HepG2 (cell line): ENCODE measurements around the gene PCNX1. TPM values are rescaled to one million over a fixed set of nuclear protein-coding genes. Genes with fewer than 3 reads are reported as not detected.
"Not testable (repeated sequence)": the region's sequence is repeated elsewhere in the genome, so short reads cannot be mapped to it uniquely, and the experiment has no call there.

ENCODE experiments used
- ATAC-seq: fragments of 200-7000 bp; cut with Tn5 transposase; 3 replicates; pipeline ENCODE4 v1.9.1; 2020; ENCODE audit warnings: mild to moderate bottlenecking, moderate library complexity
- BruUV-seq: library from RNA; stranded (reverse); fragments of 400-500 nt; replicated peaks from 2 replicates; lab custom pipeline; 2021; lab: Mats Ljungman, UMichigan
- CTCF ChIA-PET: fragments of 300-600 bp; formaldehyde crosslinking; extraction: SDS; loops from one replicate; lab custom pipeline; 2021; ENCODE audit warnings: low total read pairs, inconsistent platforms, low intra/inter-chr PET ratio; lab: Yijun Ruan, JAX
- POLR2A ChIA-PET: fragments of 350-600 bp; sonication (Branson Sonifier 250); formaldehyde crosslinking; loops from one replicate; lab custom pipeline; 2020; ENCODE audit warnings: antibody characterized with exemption, inconsistent platforms; lab: Yijun Ruan, JAX
- DNase-seq: peaks from one replicate; pipeline ENCODE4 v3.0.0-alpha.2; 2015; ENCODE audit warnings: low spot score
- FAIRE-seq: peaks from 3 replicates; lab custom pipeline; 2011; peaks lifted over from hg19 to GRCh38; lab: Jason Lieb, UNC
- H2AFZ ChIP-seq: one replicate; pipeline ENCODE4 v1.6.1; 2011; ENCODE audit warnings: low read length, inconsistent platforms
- H3K27ac ChIP-seq: fragments of 300-600 bp; 3 replicates; pipeline ENCODE4 v1.8.0; 2011; ENCODE audit warnings: mixed run types, mild to moderate bottlenecking, mixed read lengths, low read length, inconsistent platforms; ENCODE audit not compliant: insufficient read depth; ENCODE audit errors: extremely low read length
- H3K27me3 ChIP-seq, 2 experiments: fragments of 200-600 bp in 1 of 2; 2 replicates in 1 of 2; 3 replicates in 1 of 2; pipeline versions ENCODE4 v1.6.0 to v1.8.0; 2011; ENCODE audit warnings: low read length in 2 of 2, mild to moderate bottlenecking in 2 of 2, moderate library complexity in 2 of 2, inconsistent platforms in 1 of 2; ENCODE audit not compliant: insufficient read depth in 2 of 2, control insufficient read depth in 1 of 2
- H3K36me3 ChIP-seq, 2 experiments: fragments of 200-600 bp in 1 of 2; replicated peaks in 1 of 2; 2 replicates in 1 of 2; 3 replicates in 1 of 2; pipeline versions ENCODE4 v1.5.1 to v1.8.0; 2011; ENCODE audit warnings: low read length in 2 of 2, inconsistent platforms in 1 of 2; ENCODE audit not compliant: insufficient read depth in 2 of 2, control insufficient read depth in 1 of 2
- H3K4me1 ChIP-seq: 2 replicates; pipeline ENCODE4 v1.5.1; 2012; ENCODE audit warnings: low read length, inconsistent platforms; ENCODE audit not compliant: insufficient read depth
- H3K4me2 ChIP-seq: 2 replicates; pipeline ENCODE4 v1.6.0; 2011; ENCODE audit warnings: low read depth, low read length, inconsistent platforms
- H3K4me3 ChIP-seq, 3 experiments: fragments of 200-600 bp in 1 of 3; sonication (generic), shearing (Covaris generic) in 1 of 3; replicated peaks in 1 of 3; 2 replicates each; pipeline ENCODE4 v1.5.1; 2011 to 2016; ENCODE audit warnings: low read length in 3 of 3, inconsistent platforms in 2 of 3, low read depth in 2 of 3, mild to moderate bottlenecking in 2 of 3, control low read depth in 1 of 3, mixed read lengths in 1 of 3; ENCODE audit not compliant: insufficient read depth in 1 of 3
- H3K79me2 ChIP-seq: one replicate; pipeline ENCODE4 v1.6.1; 2011; ENCODE audit warnings: low read length, inconsistent platforms; ENCODE audit not compliant: insufficient read depth
- H3K9ac ChIP-seq: 2 replicates; pipeline ENCODE4 v1.6.0; 2011; ENCODE audit warnings: mild to moderate bottlenecking, low read depth, low read length, inconsistent platforms; ENCODE audit not compliant: insufficient read depth
- H3K9me3 ChIP-seq: 2 replicates; pipeline ENCODE4 v1.5.1; 2012; ENCODE audit warnings: mild to moderate bottlenecking, low read length
- H4K20me1 ChIP-seq: 2 replicates; pipeline ENCODE4 v1.6.0; 2011; ENCODE audit warnings: inconsistent platforms, mild to moderate bottlenecking, low read length, moderate library complexity; ENCODE audit not compliant: insufficient read depth
- MEIS2 ChIP-seq: sonication (generic); formaldehyde crosslinking; IDR thresholded peaks from 2 replicates; pipeline ENCODE4 v1.9.0; 2021; ENCODE audit warnings: mild to moderate bottlenecking, missing genetic modification reagents
- RARG ChIP-seq: sonication (generic); formaldehyde crosslinking; IDR thresholded peaks from 2 replicates; pipeline ENCODE4 v1.4.0; 2020; ENCODE audit warnings: low read depth, mild to moderate bottlenecking, missing genetic modification reagents
- ZFP82 ChIP-seq: sonication (generic); formaldehyde crosslinking; IDR thresholded peaks from 2 replicates; pipeline ENCODE4 v1.5.1; 2020; ENCODE audit warnings: mild to moderate bottlenecking, missing genetic modification reagents, borderline replicate concordance
- ZNF354B ChIP-seq: sonication (generic); formaldehyde crosslinking; IDR thresholded peaks from 2 replicates; pipeline ENCODE4 v1.8.0; 2022; ENCODE audit warnings: mild to moderate bottlenecking, missing genetic modification reagents
- ZNF747 ChIP-seq: sonication (generic); formaldehyde crosslinking; IDR thresholded peaks from 2 replicates; pipeline ENCODE4 v1.8.1; 2023; ENCODE audit warnings: missing genetic modification reagents, mild to moderate bottlenecking, borderline replicate concordance
- ZNF792 ChIP-seq: IDR thresholded peaks from 2 replicates; pipeline ENCODE4 v1.6.1; 2016
- WGBS: methylation state at CpG from one replicate; pipeline ENCODE4 v1.1.6; 2017; ENCODE audit warnings: low lambda C conversion rate; 5-methylcytosine and 5-hydroxymethylcytosine counted together
- in situ Hi-C: cut with HindIII; loops from 2 replicates; pipeline ENCODE4 v1.10.0; 2017; ENCODE audit warnings: low pct_unique_long_range_greater_than_20kb; ENCODE audit not compliant: extremely low pct_ligation_motif_present
- intact Hi-C: fragments of 100-400 bp; cut with micrococcal nuclease; formaldehyde crosslinking; loops from one replicate; pipeline ENCODE4 v1.10.0; 2022; ENCODE audit not compliant: unreplicated experiment
- polyA plus RNA-seq, 8 experiments: library from polyadenylated mRNA; depleted of rRNA in 3 of 8; stranded (reverse) in 7 of 8; unstranded in 1 of 8; fragments of >200 nt; fragmentation: Illumina TruSeq in 4 of 8; extraction: Trizol in 4 of 8; gene quantifications; 2 replicates each; pipeline versions ENCODE4 v1.2.1 to v1.2.3, GENCODE V29; 2011 to 2016; ENCODE audit warnings: low read depth in 4 of 8, missing spikeins in 1 of 8, mixed read lengths in 1 of 8; ENCODE audit not compliant: insufficient read depth in 1 of 8
- total RNA-seq, 5 experiments: library from RNA; depleted of rRNA; stranded (reverse); fragments of >200 nt; fragmentation: Illumina TruSeq; extraction: Trizol; gene quantifications; 2 replicates each; pipeline ENCODE4 v1.2.3, GENCODE V29; 2016; ENCODE audit warnings: low read depth in 1 of 5
- TF ChIP-seq, protein P1 (sequence below): IDR thresholded peaks from 2 replicates; pipeline ENCODE4 v1.6.1; 2016
- TF ChIP-seq, protein P2 (sequence below): IDR thresholded peaks from 2 replicates; pipeline ENCODE4 v1.6.1; 2012; ENCODE audit warnings: low read length, improper control_type of control experiment
- TF ChIP-seq, protein P3 (sequence below): IDR thresholded peaks from 2 replicates; pipeline ENCODE4 v1.6.1; 2016; ENCODE audit warnings: mild to moderate bottlenecking, missing biosample characterization, missing genetic modification reagents
- TF ChIP-seq, protein P4 (sequence below): fragments of 450-650 bp; IDR thresholded peaks from 2 replicates; pipeline ENCODE4 v1.6.1; 2017; ENCODE audit warnings: mild to moderate bottlenecking

The PCNX1 gene
- total and polyA plus RNA-seq, 2 of the 13 experiments (the other 11 are each of a cell fraction or from before 2014, with no cell fraction given) = 24.9 to 30.3 TPM

DNA sequence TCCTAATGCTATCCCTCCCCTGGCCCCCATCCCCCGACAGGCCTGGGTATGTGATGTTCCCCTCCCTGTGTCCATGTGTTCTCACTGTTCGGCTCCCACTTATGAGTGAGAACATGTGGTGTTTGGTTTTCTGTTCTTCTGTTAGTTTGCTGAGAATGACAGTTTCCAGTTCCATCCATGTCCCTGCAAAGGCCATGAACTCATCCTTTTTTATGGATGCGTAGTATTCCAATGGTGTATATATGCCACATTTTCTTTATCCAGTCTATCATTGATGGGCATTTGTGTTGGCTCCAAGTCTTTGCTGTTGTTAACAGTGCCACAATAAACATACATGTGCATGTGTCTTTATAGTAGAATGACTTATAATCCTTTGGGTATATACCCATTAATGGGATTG lies 157.5 kb downstream of the PCNX1 start:
- H3K27me3 ChIP-seq, H3K27ac ChIP-seq, H3K4me3 ChIP-seq, H2AFZ ChIP-seq, ATAC-seq, H3K4me2 ChIP-seq, H4K20me1 ChIP-seq, CTCF ChIA-PET, POLR2A ChIA-PET, in situ Hi-C loops, H3K9me3 ChIP-seq, H3K79me2 ChIP-seq, FAIRE-seq, intact Hi-C loops, H3K9ac ChIP-seq, DNase-seq, H3K4me1 ChIP-seq, BruUV-seq: not testable (repeated sequence)
- 97% methylated on average over 3 of the region's 3 CpGs for WGBS
- H3K36me3 ChIP-seq = peaks cover 8 to 25% of the 10 kb centered on the region in 2 experiments

DNA sequence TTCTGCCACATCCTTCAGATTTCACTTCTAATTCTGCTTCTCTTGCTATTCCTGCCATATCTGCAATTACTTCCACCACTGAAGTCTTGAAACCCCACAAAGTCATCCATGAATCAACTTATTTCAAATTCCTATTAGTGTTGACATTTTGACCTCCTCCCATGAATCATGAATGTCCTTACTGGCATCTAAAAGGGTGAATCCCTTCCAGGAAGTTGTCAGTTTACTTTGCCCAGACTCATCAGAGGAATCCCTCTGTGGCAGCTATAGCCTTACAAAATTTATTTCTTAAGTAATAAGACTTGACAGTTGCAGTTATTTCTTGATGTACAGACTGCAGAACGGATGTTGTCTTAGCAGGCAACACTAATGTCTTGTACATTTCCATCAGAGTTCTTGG lies 162.9 kb downstream of the PCNX1 start:
- no peak overlapping the region for H3K4me2 ChIP-seq
- no peak overlapping the region for H3K27ac ChIP-seq
- no peak for FAIRE-seq
- no peak overlapping the region for H2AFZ ChIP-seq
- in situ Hi-C loops (no loop called here), intact Hi-C loops (no loop called here)
- no peak for ATAC-seq
- H3K4me1 ChIP-seq = no peaks in the 10 kb centered on the region
- H3K4me3 ChIP-seq = no peak overlapping the region
- no peak for DNase-seq
- H3K27me3 ChIP-seq = no peaks in the 10 kb centered on the region
- peaks cover 9 to 37% of the 10 kb centered on the region in 2 experiments; a peak in 3 of 5 replicates for H3K36me3 ChIP-seq
- 100% methylated on average over 1 of the region's 1 CpG for WGBS
- BruUV-seq = no TSS peak
- no peaks in the 10 kb centered on the region for H3K79me2 ChIP-seq
- H4K20me1 ChIP-seq = no peaks in the 10 kb centered on the region
- CTCF ChIA-PET = no interaction called here
- POLR2A ChIA-PET = no interaction called here
- no peaks in the 10 kb centered on the region for H3K9me3 ChIP-seq
- H3K9ac ChIP-seq = no peak overlapping the region
- TF ChIP-seq RARG (CRISPR knock-in tag) = no peak
- TF ChIP-seq MEIS2 (CRISPR knock-in tag) = no peak
- TF ChIP-seq, protein P1, sequence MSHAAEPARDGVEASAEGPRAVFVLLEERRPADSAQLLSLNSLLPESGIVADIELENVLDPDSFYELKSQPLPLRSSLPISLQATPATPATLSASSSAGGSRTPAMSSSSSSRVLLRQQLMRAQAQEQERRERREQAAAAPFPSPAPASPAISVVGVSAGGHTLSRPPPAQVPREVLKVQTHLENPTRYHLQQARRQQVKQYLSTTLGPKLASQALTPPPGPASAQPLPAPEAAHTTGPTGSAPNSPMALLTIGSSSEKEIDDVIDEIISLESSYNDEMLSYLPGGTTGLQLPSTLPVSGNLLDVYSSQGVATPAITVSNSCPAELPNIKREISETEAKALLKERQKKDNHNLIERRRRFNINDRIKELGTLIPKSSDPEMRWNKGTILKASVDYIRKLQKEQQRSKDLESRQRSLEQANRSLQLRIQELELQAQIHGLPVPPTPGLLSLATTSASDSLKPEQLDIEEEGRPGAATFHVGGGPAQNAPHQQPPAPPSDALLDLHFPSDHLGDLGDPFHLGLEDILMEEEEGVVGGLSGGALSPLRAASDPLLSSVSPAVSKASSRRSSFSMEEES (CRISPR knock-in tag) = no peak
- no peak for TF ChIP-seq ZFP82 (CRISPR knock-in tag)
- no peak for TF ChIP-seq ZNF792 (CRISPR knock-in tag)
- TF ChIP-seq, protein P2, sequence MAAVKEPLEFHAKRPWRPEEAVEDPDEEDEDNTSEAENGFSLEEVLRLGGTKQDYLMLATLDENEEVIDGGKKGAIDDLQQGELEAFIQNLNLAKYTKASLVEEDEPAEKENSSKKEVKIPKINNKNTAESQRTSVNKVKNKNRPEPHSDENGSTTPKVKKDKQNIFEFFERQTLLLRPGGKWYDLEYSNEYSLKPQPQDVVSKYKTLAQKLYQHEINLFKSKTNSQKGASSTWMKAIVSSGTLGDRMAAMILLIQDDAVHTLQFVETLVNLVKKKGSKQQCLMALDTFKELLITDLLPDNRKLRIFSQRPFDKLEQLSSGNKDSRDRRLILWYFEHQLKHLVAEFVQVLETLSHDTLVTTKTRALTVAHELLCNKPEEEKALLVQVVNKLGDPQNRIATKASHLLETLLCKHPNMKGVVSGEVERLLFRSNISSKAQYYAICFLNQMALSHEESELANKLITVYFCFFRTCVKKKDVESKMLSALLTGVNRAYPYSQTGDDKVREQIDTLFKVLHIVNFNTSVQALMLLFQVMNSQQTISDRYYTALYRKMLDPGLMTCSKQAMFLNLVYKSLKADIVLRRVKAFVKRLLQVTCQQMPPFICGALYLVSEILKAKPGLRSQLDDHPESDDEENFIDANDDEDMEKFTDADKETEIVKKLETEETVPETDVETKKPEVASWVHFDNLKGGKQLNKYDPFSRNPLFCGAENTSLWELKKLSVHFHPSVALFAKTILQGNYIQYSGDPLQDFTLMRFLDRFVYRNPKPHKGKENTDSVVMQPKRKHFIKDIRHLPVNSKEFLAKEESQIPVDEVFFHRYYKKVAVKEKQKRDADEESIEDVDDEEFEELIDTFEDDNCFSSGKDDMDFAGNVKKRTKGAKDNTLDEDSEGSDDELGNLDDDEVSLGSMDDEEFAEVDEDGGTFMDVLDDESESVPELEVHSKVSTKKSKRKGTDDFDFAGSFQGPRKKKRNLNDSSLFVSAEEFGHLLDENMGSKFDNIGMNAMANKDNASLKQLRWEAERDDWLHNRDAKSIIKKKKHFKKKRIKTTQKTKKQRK = no peak
- TF ChIP-seq, protein P3, sequence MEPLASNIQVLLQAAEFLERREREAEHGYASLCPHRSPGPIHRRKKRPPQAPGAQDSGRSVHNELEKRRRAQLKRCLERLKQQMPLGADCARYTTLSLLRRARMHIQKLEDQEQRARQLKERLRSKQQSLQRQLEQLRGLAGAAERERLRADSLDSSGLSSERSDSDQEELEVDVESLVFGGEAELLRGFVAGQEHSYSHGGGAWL (CRISPR knock-in tag) = no peak
- TF ChIP-seq ZNF354B = no peak
- TF ChIP-seq, protein P4, sequence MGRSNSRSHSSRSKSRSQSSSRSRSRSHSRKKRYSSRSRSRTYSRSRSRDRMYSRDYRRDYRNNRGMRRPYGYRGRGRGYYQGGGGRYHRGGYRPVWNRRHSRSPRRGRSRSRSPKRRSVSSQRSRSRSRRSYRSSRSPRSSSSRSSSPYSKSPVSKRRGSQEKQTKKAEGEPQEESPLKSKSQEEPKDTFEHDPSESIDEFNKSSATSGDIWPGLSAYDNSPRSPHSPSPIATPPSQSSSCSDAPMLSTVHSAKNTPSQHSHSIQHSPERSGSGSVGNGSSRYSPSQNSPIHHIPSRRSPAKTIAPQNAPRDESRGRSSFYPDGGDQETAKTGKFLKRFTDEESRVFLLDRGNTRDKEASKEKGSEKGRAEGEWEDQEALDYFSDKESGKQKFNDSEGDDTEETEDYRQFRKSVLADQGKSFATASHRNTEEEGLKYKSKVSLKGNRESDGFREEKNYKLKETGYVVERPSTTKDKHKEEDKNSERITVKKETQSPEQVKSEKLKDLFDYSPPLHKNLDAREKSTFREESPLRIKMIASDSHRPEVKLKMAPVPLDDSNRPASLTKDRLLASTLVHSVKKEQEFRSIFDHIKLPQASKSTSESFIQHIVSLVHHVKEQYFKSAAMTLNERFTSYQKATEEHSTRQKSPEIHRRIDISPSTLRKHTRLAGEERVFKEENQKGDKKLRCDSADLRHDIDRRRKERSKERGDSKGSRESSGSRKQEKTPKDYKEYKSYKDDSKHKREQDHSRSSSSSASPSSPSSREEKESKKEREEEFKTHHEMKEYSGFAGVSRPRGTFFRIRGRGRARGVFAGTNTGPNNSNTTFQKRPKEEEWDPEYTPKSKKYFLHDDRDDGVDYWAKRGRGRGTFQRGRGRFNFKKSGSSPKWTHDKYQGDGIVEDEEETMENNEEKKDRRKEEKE = no peak
- TF ChIP-seq ZNF747 = no peak
